GM13977 (cell line): ENCODE measurements around the gene PARVB.

Source experiments
- DNase-seq: peaks from one replicate; pipeline ENCODE4 v3.0.0; 2012; ENCODE audit warnings: low spot score
- in situ Hi-C: fragments of 300-500 bp; cut with MboI; formaldehyde crosslinking; loops from one replicate; pipeline ENCODE4 v1.12.0; 2022; ENCODE audit warnings: low sequenced_read_pairs, low pct_unique_long_range_greater_than_20kb, mixed read lengths, inconsistent platforms; ENCODE audit not compliant: unreplicated experiment
- TF ChIP-seq, protein P1 (sequence below): IDR thresholded peaks from 2 replicates; pipeline ENCODE4 v1.5.1; 2012; ENCODE audit warnings: mild to moderate bottlenecking, control low read depth; ENCODE audit not compliant: insufficient read depth; ENCODE audit errors: extremely low read depth, missing control alignments

The PARVB gene

DNA sequence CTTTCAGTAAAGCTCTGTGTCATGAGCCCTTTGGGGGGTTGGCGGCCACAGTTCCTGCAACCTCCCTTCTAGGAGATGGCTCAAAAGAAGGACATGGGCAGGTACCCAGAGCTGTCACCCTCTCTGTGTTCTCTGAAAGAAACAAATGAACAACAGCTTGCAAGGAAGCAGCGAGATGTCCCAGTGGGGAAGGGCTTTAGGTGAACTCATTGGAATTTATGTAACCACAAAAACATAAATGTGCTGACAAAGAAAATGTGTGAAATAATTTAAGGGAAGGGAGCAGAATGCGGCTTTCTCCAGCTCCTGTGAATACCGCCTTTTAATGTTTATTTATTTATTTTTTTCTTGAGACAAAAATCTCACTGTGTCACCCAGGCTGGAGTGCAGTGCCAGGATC lies 159.9 kb downstream of the PARVB start:
- in situ Hi-C loops: no loop called here
- no peak for DNase-seq
- TF ChIP-seq, protein P1, sequence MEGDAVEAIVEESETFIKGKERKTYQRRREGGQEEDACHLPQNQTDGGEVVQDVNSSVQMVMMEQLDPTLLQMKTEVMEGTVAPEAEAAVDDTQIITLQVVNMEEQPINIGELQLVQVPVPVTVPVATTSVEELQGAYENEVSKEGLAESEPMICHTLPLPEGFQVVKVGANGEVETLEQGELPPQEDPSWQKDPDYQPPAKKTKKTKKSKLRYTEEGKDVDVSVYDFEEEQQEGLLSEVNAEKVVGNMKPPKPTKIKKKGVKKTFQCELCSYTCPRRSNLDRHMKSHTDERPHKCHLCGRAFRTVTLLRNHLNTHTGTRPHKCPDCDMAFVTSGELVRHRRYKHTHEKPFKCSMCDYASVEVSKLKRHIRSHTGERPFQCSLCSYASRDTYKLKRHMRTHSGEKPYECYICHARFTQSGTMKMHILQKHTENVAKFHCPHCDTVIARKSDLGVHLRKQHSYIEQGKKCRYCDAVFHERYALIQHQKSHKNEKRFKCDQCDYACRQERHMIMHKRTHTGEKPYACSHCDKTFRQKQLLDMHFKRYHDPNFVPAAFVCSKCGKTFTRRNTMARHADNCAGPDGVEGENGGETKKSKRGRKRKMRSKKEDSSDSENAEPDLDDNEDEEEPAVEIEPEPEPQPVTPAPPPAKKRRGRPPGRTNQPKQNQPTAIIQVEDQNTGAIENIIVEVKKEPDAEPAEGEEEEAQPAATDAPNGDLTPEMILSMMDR: no peak

DNA sequence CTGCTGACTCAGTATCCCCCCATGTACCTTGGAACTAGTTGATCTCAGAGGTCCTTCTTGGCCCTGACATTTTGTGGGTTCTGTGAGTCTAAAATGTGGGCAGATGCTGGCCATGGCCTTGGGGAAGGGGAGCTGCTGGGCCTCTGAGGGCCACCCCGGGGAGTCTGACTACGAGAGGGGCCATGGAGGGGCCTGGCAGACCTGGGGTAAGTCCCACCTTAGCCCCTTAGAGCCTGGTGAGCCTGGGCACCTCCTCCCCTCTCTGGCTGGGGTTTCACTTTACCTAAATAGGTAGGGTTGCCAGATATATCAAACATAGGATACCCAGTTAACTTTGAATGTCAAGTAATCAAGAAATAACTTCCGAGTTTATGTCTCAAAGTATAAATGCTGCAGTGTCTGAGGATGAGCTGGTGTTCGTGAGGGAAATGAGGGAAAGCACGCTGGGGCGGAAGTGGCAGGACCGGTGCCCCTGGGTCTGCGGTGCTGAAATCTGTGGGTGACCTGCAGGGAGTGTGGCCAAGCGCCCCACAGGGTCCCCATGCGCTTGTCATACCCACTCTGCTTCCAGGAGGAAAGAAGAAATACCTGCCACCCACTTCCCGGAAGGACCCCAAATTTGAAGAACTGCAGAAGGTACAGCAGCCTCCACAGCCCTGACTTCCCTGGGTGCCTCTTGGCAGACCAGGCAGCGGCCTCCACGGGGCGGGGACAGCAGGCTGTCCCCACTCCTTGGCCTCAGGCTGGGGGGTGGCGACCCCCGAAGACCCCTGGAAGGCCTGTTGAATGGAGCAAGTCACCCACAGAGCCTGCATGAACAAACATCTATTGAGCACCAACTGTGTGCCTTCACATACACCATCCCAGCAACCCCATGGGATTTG lies 161.4 kb downstream of the PARVB start:
- in situ Hi-C loops: no loop called here
- no peak for DNase-seq
- TF ChIP-seq, protein P1: no peak

DNA sequence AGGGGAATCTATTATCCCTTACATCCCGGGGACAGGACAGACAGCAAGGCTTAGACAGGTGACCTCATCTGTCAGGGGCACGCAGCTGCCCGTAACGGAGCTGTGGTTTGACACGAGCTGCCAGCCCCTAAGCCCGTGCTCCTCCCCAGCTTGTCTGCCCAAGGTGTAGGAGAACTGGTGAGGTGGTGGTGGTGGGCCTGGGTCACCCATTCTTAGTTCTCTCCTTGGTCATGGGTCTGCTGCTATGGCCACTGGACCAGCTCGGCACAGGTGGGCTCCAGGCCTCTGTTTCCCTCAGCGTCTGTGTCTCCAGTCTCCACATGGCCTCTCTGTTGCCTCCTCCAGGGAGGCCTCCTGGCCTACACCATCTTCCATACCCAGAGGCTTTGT lies 162.0 kb downstream of the PARVB start:
- TF ChIP-seq, protein P1: no peak
- in situ Hi-C loops: no loop called here
- no peak for DNase-seq

DNA sequence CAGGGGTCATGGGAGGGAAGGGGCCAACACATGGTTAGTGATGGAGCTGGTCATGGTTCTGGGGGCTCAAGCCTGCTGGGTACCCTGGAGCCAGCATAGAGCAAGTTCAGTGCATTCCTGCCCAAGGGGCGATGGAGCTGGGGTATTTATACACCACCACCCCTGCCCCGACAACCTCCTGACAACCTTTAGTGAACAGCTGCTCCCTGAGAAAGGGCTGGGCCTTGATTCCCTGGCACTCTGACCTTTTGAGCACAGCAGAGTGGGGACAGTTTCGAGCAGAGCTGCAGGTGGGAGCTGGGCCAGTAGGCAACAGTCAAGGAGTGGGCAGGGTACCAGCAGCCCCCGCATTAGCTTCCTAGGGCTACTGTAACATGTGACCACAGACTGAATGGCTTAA lies 162.6 kb downstream of the PARVB start:
- in situ Hi-C loops: no loop called here

DNA sequence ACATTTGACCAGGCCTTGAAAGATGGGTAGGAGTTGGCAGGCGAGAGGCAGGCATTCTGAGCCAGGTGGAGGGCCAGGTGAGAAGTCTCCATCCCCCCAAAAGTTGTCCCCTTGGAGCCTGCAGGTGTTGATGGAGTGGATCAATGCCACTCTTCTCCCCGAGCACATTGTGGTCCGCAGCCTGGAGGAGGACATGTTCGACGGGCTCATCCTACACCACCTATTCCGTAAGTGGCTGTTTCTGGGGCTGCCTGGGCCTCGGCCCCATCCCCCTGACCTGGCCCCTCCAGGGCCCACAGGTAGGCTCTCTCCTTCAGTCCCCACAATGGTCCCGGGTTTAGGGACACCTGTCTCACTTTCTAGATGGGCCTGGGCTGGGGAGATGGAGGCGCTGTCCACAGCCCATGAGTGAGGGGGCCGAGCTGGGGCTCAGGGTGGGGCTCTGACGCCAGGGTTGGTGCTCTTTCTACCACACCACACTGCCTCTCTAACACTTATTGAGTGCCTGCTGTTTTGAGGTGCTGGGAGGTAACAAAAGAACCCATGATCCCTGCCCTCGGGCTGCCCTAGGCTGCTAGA lies 163.6 kb downstream of the PARVB start:
- DNase-seq: no peak
- TF ChIP-seq, protein P1: no peak
- in situ Hi-C loops: no loop called here

More for the DNA sequence above, 162.6 kb downstream of the PARVB start:
- TF ChIP-seq, protein P1: no peak
- DNase-seq: no peak

DNA sequence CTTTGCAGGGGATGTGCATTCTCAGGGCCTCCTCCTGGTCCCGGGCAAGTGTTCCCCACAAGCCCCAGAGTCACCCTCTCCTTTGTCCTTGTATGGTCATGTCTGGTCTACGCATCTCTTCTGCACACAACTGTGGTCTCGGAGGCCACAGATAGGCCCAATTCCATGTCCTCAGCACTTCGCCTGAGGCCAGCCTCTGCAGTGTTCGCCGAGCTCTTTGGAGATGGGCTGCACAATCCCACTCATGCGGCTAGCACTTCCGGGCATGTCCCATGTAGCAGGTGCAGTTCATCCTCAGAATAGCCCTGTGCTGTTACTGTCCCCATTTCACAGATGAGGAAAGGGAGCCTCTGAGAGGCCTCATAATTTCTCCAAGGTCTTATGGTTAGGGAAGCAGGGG lies 164.2 kb downstream of the PARVB start:
- DNase-seq: no peak
- in situ Hi-C loops: no loop called here
- TF ChIP-seq, protein P1: no peak
